ENCODE data around the gene ARHGAP22.
A peak's percentile ranks its signal among the peaks of the same experiment; 100 is the strongest.

Gene ARHGAP22

DNA sequence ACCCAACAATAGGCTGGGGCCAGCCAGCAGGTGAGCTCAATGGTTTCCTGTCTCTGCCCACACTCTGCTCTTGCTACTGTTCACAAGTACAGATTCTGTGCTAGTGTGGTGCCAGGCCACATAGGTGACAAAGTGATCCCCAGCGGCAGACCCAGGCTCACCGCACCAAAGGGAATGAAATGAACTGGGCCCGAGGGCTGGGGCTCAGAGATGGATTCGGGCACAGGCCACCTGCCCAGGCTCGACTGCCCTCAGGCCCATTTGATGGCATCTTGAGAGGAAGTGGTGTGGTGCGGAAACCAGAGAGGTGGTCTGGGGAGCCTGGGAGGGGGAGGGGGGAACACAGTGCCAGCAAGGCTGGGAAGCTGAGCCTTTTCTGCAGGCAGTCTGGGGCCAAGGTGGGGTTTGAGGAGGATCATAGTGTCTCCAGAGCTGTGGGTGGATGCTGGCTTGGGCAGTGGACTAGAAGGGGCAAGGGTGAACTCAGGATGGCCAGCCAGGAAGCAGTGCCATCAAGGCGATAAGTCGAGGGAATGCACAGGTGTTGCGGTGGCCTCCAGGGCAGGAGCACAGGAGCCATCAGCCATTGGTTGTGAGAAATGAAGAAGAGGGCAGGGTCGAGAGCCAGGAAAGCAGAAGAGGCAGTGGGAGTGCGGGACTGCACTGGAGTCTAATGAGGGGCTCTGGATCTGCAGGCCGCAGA lies 85.2 kb downstream of the ARHGAP22 start:
- FAIRE-seq (no peak), DNase-seq (ENCODE audit: extremely low spot score, insufficient read length, low read depth) (no peak)

DNA sequence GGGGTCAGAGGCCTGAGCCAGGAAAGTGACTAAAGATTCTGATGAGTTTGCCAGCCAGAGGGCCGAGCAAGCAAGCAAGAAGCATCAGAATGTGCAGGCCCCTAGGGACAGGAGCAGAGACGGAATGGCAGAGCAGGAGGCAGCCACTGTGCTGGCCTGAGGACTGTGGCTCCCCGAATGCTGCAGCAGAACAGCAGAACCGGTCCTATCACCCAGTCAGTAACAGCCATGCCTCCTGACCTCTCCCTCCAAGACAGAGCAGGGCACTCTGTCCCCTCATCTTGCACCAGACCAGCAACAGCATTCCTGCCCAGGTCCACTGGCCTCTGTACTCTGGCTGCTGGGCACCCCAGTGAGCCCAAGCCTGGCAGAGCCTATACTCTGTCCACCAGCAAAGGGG lies 85.9 kb downstream of the ARHGAP22 start:
- FAIRE-seq (no peak), DNase-seq (ENCODE audit: extremely low spot score, insufficient read length, low read depth) (no peak)

DNA sequence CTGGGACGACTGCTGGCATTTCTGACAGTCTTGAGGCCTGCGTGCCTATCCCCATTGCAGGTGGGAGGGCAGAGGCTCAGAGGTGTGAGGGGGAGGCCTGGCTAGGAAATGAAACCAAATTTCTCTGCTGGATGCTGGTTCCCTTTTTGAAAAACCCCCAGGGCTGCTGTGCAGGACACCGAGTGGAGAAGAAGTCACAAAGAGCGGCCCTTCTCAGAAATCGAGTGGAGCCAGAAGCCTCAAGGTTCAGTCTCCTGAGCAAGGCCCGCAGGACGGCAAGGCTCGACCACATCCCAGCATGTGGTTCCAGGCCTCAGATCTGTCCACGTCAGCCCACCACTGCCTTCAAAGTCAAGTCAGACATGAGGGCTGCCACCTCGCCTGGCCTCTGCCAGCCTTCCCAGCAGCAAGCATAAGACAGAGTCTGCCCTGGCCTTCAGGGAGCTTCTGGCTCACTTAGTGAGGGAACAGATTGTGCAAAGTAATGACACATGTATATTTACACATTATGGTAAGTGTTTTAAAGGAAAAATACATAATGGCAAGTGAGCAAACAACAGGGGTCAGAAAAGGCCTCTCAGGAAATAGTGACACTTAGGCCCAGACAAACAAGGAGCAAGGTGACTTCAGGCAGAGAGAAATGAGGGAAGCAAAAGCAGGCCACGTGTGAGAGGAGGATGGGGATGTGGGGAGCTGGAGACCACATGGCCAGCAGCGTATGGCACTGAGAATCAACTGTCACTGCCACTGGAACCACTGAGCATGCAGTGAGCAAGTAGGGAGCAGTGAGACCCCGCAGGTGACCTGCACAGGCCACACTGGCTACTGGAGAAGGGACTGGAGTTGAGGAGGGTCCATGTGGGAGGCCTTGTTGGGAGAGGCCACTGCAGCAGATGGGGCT lies 86.7 kb downstream of the ARHGAP22 start:
- DNase-seq (ENCODE audit: extremely low spot score, insufficient read length, low read depth): no peak
- no peak for FAIRE-seq

DNA sequence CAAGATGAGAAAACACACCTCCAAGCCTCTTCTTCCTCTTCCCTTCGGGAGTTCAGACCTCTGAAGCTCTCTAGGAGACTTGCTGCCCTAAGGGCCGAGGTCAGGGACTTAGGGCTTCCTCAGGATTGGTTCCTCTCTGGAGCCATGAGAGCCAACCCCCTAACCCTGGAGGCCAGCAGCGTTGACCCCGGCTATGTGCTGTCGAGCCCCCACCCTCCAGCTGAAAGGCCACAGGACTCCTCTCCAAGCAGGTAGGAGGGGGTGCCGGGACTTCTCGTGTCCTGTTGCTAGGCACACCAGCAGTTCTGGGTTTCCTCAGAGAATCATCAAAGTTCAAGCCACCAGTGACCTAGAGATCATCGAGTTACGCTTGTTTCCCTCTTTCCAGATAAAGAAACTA lies 87.4 kb downstream of the ARHGAP22 start:
- DNase-seq (ENCODE audit: extremely low spot score, insufficient read length, low read depth) (no peak), FAIRE-seq (no peak)

DNA sequence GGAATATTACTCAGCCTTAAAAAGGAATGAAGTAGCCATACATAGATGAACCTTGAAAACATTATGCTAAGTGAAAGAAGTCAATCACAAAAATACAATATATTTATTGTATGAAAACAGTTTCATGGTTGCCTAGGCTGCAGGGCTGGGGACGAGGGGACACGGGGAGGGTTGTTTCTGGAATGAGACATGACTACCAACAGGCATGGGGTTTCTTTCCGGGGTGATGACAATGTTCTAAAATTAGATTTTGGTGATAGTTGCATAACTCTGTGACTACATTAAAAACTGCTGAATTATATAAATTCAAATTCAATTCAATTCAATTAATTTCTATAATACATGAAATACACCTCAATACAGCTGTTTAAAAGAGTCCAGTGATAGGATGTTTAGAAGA lies 88.0 kb downstream of the ARHGAP22 start:
- FAIRE-seq: no peak
- no peak for DNase-seq (ENCODE audit: extremely low spot score, insufficient read length, low read depth)

DNA sequence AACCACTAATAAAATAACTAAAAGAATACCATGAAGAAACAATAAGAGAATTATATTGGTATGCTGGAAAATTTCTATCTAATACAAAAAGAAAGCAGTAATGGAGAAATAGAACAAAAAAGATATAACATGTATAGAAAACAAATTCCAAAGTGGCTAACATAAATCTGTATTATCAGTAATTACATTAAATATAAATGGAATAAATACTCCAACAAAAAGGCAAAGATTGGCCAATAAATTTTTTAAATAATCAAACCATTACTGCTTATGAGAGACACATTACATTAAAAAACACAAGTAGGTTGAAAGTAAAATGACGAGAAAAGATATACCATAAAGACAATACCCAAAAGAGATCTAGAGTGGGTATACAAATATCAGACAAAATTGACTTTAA lies 90.0 kb downstream of the ARHGAP22 start:
- DNase-seq (ENCODE audit: extremely low spot score, insufficient read length, low read depth) (no peak), FAIRE-seq (no peak)

DNA sequence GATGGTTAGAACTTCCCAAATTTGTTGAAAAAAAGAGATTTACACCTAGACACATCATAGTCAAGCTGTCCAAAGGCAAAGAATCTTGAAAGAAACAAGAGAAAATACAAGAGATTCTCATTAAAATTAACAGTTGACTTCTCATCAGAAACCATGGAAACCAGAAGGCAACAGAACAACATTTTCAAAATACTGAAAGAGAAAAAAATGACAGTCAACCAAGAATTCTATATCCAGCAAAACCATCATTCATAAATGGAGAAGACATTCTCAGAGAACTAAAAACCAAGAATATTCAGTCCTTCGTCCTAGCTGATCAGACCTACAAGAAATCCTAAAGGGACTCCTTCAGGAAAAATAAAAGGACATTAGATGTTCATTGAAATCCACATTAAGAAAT lies 90.6 kb downstream of the ARHGAP22 start:
- DNase-seq (ENCODE audit: extremely low spot score, insufficient read length, low read depth) (no peak), FAIRE-seq (no peak)

DNA sequence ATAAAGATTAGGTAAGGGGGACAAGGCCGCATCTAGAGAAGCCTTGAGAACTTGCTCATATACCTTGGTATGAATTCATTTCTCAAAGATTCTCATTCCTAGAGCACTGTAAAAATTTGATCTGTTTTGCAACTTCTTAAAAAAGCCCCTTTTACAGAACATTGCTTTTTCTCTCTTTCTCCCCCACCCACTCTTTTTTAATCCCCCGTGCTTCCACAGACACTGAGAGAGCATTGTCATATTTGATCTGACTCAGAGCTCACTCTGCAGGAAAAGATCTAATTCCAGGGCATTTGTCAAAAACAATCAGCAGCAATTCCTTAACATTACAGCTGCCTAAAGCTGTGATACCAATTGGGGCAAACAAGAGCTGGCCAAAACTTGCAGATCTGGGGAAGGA lies 92.0 kb downstream of the ARHGAP22 start:
- no peak for DNase-seq (ENCODE audit: extremely low spot score, insufficient read length, low read depth)
- no peak for FAIRE-seq

DNA sequence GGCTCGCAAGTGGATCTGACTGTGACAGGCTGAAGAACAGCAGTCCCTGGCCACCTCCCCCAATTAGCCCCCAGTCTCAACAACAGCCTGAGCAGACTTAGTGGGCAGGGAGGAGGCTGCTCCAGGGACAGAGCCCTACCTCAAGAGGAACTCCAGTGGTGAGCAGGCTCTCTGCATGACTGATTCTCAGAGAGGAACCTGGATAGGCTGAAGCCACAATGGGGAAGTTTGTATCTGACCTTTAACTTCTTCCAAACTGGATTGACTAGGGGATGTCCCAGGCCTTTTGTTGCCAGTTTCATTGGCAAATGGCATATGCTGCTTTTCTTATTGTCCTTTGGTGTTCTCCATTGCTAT lies 93.0 kb downstream of the ARHGAP22 start:
- DNase-seq (ENCODE audit: extremely low spot score, insufficient read length, low read depth) (no peak), FAIRE-seq (peak; percentile 39)

DNA sequence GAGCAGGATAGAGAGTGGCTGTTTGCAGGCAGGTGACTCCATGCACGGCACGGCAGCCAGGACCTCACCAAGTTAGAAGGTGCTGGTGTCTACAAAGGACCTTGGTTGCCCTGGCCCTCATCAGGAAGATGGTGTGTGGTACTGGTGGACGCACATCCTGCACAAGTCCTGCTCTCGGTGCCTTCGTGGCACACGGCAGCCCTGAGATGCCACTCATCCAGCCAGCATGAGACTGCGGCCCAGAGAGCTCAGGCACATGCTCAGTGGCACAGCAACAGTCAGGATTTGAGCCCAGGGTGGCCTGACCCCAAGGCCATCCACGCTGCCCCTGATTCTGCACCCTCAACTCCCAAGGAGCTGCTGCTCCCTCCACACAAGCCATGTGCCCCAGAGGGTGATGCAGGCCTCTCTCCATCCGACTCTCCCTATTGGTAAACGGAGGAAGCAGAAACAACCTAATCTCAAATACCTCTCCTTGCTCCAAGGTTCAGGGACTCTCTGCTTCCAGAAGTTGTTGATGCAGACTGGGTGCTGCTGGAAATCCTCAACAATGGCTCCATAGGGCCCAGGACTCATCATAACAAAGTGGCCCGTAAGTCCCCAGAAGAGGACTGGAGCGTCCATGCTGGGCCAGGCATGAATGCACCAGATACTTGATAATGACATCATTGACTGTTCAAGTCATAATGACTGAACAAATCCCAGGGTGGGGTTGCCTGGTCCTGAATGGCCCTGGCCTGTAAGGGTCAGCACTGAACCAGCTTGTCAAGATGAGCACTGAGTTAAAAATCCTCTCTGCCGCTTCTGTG lies 93.6 kb downstream of the ARHGAP22 start:
- FAIRE-seq (no peak), DNase-seq (ENCODE audit: extremely low spot score, insufficient read length, low read depth) (no peak)

DNA sequence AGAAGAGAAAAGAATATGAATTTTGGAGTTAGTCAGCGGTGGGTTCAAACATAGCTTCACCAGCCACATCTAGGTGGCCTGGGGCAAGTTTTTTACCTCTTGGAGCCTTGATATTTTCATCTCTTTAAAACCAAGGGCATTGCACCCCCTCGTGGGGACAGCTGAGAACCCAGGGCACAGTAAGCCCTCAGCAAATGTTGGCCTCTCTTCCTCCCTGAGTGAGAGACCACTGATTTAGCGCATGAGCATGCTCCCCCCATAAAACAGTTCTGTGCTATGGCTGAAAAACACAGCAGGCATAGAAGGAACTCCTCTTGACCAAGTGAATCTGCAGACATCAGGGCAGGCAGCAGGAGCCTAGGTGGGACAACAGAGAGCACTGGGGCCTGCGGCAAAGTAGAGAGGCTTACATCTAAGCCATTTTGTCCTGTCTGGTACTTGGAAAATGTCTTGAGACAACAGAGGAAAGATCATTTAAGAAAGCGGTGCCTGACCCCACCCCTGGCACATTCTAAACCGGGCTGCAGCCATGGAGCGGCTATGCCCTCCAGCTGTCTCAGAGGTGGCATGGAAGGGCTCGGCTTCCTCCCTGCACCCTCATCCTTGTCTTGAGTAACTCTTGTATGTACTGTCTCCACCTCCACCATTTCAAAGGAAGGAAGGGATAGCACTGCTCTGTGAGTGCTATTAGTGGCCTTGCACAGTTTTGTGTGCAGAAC lies 94.7 kb downstream of the ARHGAP22 start:
- no peak for FAIRE-seq
- DNase-seq (ENCODE audit: extremely low spot score, insufficient read length, low read depth): no peak

DNA sequence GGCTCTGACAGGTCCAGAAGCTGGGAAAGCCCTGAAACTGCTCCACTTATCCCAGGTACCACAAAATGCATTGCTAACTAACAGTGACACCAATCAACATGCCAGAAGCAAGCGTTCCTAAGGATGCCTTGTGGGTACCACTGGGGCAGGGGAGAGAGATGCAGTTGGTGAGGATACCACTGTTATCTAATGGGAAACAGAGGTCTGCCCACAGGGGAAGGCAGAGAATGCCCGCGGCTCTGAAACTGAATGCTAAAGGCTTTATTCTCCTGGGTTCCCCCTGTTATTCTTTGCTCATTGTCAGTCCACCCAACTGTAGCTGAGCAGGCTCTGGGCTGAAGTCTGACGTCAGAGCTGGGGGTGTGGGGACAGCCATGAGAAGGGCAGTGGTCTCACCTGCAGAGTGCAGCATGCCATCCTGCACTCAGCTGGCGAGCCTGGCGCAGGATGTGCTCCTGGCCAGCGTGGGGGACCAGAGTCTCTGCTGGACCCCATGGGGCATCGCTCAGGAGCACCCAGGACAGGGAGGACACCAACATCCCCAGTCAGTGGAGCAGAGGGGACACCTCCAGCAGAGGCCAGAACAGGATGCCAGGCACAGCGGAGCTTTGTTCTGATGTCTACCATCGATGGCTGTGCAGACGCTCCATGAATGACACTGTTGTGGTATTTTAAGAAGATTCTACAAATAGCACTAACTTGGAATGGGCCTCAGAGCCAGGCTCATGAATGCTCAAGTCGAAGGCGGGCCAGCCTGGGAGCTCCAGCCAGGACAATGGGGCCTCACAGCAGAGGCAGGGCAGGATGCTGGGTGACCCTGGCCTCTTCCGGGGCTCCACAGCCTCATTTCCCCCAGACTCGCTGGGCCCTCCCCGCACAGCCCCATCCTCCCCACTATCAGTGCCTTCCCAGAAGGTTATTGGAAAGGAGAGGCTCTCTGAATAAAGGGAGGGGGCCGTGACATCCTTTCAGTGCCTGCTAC lies 95.8 kb downstream of the ARHGAP22 start:
- FAIRE-seq (no peak), DNase-seq (ENCODE audit: extremely low spot score, insufficient read length, low read depth) (no peak)

DNA sequence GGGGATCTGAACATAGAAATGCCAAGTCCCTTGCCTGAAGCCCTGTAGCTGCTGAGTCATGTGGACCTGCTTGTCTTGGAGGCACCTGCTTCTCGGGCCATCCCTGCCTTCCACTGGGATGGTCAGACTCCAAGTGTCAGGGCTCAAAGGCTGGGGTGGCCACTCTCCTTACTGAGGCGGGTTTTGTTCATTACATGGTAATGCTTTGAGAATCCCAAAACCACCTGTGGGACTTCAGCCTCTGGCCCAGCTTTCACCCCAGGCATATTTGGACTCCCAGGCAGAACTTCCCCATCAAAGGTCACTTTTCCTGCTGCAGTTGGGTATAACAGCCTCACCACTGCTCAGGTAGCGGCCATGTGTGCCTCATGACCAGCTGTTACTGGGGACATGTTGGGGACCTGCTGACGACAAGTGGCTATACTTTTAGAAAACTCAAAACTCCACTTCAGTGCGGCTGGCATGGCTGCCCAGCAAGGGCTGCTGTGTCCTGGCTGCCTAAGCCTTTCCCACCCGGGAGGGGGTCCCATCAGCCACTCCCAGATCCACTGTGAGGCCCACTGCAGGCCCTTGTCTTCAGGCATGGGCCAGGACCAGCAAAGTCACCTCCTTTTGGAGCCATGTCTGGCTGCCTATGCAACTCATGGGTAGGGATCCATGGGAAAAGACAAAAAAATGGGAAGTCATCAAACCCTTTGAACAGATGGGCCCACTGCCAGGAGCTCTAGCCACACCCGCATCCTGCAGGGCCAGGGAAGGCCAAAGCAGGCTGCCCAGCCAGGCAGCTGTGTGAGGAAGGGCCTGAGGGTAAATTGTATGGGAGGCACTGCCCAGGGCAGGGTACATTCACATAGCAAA lies 96.7 kb downstream of the ARHGAP22 start:
- DNase-seq (ENCODE audit: extremely low spot score, insufficient read length, low read depth) (no peak), FAIRE-seq (no peak)

DNA sequence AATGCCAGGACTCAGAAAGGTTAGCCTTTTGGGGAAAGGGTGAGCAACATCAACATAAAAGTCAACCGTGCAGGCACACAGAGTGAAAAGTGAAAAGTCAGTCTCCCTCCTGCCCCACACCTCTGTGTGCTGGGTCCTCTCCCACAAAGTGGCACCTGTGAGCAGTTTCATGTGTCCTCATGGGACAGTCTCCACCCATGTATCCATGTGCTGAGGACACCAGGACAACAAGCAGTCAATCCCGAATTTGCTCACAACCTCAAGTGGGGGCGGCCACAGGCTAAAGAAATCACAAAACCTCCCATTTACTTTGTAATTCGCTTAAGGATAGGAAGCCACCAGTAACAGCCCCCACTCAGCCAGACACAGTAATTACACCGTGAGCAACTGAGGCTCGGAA lies 97.4 kb downstream of the ARHGAP22 start:
- DNase-seq (ENCODE audit: extremely low spot score, insufficient read length, low read depth) (no peak), FAIRE-seq (no peak)

DNA sequence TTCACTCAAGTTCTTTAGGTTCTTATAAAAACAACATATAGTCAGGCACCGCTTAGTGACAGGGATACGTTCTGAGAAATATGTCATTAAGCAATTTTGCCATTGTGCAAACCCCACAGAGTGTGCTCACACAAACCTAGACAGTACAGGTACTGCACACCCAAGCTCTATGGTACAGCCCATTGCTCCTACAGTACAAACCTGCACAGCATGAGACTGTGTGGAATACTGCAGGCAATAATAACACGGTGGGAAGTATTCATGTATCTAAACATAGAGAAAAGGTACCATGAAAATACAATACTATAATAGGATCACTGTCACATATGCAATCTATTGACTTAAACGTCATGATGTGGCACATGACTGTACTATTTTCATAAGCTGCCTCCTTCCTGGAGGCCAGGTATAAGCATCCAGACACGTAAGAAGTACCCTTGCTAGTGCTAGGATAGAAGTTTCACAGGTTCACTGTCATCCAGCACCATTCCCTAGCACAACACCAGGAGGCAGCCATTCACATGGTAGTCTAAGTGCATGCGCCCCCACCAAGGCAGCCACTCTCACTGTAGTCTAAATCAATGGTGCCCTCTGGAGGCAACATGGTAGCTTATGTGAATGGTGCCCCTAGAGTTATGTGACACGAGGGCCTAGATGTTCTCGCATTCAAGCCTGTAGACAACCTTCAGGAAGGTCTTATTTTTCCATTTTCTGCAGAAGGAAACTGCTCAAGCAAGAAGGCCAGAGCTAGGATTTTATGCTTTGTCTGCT lies 98.5 kb downstream of the ARHGAP22 start:
- peak; percentile 44 for FAIRE-seq
- DNase-seq (ENCODE audit: extremely low spot score, insufficient read length, low read depth): no peak

DNA sequence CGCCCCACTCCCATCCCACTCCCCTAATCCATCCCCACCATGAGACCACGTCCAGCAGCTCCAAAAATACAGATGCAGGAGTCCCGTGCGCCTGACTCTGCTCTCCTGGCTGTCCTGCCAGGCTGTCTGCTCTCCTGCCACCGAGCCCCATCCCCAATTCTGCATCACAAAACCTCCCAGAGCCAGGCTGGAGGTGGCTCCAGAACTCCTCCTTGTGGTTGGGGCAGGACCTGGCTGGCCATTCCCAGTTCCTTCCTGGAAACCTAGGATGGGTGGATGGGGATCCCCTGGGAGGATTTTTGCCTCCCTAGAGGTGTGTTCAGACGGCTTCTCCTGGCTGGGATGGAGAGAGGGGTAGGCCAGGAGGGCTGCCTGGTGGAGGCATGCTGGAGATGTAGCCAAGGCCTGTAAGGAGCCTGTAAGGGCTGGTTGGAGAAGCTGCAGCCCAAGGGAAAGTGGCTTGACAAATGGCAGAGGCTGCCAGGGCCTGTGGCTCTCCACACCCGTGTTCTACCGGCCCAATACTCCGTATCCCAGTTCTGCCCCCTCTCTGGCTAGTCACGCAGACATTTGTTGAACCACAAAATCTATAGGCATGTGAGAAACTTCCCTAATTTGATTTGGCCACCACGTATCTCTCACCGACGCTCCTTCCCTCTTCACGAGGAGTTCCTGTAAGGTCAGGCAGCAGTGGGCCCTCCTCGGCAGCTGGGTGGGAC lies 99.3 kb downstream of the ARHGAP22 start:
- FAIRE-seq (no peak), DNase-seq (ENCODE audit: extremely low spot score, insufficient read length, low read depth) (no peak)
